Activated T-cell treated with anti-CD3 and anti-CD28 coated beads, Interleukin-2, amount 50 U/mL, for 48 hours (primary cell): ENCODE data around the gene THSD4.
"Not testable (repeated sequence)": the region's sequence is repeated elsewhere in the genome, so short reads cannot be mapped to it uniquely, and the experiment has no call there.

Experiments
- DNase-seq, 2 experiments: peaks; one replicate each; pipeline ENCODE4 v3.0.0-alpha.2; 2020

The THSD4 gene

GRCh38 chr15:71712182-71712581 is 596.9 kb downstream of the THSD4 start:
- no peak for DNase-seq

GRCh38 chr15:71713191-71713809 is 598.0 kb downstream of the THSD4 start:
- no peak for DNase-seq

- DNase-seq, result no peak
These were observed 600.6 kb downstream of the THSD4 start for GRCh38 chr15:71715914-71716313.

GRCh38 chr15:71716990-71717389 is 601.7 kb downstream of the THSD4 start:
- DNase-seq, result no peak

- DNase-seq, result no peak
These were observed 603.0 kb downstream of the THSD4 start for GRCh38 chr15:71718116-71718910.

GRCh38 chr15:71723344-71723743 is 608.1 kb downstream of the THSD4 start:
- DNase-seq, result no peak

GRCh38 chr15:71725207-71725955 is 610.1 kb downstream of the THSD4 start:
- DNase-seq, result not testable (repeated sequence)

GRCh38 chr15:71728881-71729280 is 613.6 kb downstream of the THSD4 start:
- DNase-seq, result no peak

- DNase-seq, result no peak
These were observed 614.0 kb downstream of the THSD4 start for GRCh38 chr15:71729319-71729718.

GRCh38 chr15:71730277-71731144 is 615.2 kb downstream of the THSD4 start:
- peak; percentile 22 to 27 for DNase-seq

- DNase-seq, result no peak
These were observed 617.4 kb downstream of the THSD4 start for GRCh38 chr15:71732636-71733035.

GRCh38 chr15:71733122-71733521 is 617.9 kb downstream of the THSD4 start:
- DNase-seq, result no peak

GRCh38 chr15:71734709-71735384 is 619.6 kb downstream of the THSD4 start:
- no peak for DNase-seq

GRCh38 chr15:71735385-71735757 is 620.1 kb downstream of the THSD4 start:
- DNase-seq, result no peak

- no peak for DNase-seq
These were observed 621.1 kb downstream of the THSD4 start for GRCh38 chr15:71736286-71736947.

- DNase-seq, result no peak
These were observed 622.5 kb downstream of the THSD4 start for GRCh38 chr15:71737761-71738160.

GRCh38 chr15:71739355-71739754 is 624.1 kb downstream of the THSD4 start:
- DNase-seq, result no peak

GRCh38 chr15:71742964-71743363 is 627.7 kb downstream of the THSD4 start:
- DNase-seq, result no peak

- DNase-seq, result peak; percentile 54 to 61
These were observed 628.7 kb downstream of the THSD4 start for GRCh38 chr15:71743861-71744382.

- no peak for DNase-seq
These were observed 631.4 kb downstream of the THSD4 start for GRCh38 chr15:71746719-71747118.
